GM03348 (cell line): ENCODE measurements around the gene UPP2.

ENCODE experiments used
- DNase-seq: peaks from one replicate; pipeline ENCODE4 v3.0.0; 2012; ENCODE audit warnings: low spot score

Gene UPP2

DNA sequence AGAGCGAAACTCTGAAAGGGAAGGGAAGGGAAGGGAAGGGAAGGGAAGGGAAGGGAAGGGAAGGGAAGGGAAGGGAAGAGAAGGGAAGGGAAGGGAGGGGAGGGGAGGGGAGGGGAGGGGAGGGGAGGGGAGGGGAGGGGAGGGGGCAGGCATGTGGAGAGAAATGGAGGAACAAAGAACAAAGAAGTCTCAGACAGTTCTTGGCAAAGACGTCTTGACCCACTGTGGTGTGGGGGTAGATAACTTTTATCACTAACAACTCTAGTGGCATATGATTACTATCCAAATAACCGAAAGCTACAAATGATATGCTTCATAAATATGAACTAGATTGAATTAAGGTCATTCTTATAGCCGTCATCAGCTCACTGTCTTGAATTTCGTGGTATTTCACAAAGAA, 3.2 kb downstream of the UPP2 start:
- no peak for DNase-seq

DNA sequence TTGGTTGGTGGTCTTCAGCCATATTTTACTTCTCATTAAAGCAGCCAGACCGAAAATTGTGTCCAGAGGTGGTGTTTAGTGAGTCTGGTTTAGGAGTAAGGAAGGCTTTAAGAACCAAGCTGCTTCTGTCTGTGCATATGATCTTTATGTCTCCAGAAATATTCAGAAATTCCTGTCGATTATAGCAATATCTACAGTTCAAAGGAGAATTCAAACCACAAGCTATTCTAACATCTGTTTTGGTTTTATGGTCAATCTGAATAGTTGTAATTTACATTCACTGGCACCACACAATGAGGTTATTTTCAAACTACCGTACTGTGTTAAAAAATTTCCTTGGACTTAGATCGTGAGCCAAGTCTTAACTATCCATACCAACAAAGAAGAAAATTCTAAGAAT, 11.3 kb downstream of the UPP2 start:
- no peak for DNase-seq

DNA sequence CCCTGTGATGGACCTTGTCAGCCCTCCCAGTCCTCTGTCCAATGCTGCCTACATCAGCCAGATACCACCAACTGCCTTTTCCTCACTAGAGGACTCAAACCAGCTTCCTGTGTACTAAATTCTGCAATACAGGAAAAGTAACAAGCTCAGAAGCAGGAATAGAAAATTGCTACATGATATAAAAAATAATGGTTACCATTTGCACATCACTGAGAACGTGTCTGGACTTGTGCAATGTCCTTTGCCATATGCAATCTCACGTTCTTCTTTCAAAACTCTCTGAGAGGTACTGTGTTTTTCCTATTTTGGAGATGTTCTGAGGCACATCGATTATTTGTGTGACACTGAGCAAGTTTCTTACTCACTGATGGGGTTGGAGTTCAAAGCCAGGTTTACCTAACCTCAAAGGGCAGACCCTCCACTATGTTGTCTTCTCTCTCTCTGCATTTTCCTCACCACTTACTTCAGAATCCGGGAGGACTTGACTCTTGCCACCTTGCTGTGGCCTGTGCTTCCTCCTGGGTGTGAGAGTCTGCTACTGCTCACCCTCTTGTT, 12.1 kb downstream of the UPP2 start:
- DNase-seq: no peak

DNA sequence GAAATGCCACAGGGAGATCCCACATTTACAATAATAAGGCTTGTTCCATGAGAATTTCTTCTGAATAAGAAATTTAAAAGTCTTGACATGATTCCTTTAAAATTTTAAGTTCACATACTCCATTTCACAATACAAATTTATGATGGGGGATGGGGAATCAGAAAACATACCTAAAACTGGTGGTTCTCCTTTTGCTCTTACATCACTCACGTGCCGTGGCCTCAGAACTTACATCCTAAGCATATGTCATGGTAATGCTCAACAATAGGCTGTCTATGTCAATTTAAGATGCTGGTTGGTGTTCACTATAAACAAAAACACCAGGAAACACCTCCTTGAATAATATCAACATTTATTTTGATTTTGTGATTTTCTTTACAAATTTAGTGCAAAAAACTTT, 12.8 kb downstream of the UPP2 start:
- DNase-seq: no peak

DNA sequence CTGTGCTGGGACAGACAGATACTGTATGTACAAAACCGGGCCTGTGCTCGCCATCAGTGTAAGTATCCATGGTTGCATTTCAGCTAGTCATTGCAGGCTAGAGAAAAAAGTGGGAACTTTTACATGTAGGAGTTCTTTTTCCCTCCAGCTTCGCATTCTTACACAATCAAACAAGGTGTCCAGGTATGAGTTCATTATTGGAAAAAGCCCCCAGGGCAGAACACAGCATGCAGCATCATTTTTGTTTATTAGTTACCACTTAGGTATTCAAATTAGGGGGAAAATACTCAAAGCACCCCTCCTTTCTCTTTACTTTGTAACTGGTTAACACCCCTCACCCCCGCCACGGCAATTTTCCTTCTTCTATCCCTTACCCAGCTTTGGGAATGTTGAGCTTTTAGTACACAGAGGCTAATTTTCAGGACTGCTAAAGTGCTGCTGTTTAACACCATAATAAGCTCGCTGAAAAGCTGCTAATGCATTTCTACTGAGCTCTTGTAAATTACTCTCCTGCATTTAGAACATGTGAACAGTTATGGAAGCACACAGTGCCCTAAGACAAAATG, 13.6 kb downstream of the UPP2 start:
- no peak for DNase-seq

DNA sequence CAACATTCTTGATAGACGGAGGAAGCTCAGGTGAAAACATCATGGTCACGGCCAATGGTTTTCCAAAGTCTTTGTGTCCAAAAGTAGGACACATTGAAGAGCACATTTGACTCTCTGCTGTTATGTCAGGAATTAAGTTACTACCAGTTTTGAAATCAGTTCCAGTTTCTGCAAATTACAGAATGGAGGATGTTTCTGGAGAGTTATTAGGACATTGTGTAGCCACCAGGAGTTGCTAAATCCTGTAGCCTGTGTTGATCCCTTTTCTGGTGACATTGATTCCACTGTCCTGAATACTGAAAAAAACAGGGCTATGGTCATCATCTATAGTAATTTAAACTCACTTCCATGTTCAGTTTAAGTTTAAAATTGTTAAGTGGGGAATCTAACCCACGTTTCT, 15.3 kb downstream of the UPP2 start:
- no peak for DNase-seq

DNA sequence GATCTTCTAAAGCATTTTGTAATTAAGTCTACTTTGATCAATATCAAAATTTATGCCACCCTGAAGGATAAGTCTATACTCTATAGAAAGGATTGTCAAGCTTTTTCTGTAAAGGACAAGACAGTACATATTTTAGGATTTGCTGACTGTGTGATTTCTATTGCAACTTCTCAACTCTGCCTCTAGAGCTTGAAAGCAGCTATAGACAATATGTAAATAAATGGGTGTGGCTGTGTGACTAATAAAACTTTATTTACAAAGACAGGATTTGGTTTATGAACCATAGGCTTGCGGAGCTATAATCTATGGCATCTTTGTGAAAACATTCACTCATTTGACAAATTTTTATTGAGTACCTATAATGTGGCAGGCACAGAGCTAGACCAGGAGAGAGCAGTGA, 18.4 kb downstream of the UPP2 start:
- DNase-seq: no peak

DNA sequence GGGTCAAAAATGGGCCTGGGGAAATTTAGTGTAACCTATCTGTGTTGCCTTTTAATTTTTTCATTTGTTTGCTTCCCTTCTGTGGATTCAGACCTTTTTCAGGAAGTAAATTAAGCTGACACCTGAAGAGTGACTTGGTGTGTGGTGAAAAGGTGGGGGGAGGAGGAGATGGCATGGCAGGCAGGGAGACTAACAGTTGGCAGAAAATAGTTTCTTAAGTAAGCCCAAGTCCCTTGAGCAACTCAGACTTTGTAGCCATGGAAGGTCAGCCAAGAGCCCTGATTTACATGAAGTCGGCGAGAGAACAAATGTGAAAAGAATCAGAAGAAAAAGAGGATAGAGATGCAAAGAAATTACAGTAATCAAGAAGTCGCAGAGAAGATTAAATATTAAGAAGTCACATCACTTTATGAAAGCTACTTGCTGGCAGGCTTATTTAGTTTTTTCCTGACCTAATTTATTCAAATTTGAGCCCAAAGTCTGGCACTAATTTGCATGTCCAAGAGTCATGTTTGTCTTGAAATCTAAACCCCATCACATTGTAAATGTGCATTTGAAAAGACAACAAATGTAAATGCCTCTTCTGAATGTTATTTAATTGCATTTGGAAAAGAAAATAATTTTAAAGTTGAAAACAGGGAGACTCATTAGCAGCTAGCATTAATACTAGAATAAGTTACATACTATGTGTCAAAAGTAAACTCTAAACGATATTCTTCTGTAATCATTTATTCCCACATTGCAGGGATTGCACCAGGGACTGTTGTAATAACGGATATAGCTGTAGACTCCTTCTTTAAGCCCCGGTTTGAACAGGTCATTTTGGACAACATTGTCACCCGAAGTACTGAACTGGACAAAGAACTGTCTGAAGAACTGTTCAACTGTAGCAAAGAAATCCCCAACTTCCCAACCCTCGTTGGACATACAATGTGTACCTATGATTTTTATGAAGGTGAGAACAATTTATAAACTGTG, 19.3 kb downstream of the UPP2 start:
- DNase-seq: no peak

DNA sequence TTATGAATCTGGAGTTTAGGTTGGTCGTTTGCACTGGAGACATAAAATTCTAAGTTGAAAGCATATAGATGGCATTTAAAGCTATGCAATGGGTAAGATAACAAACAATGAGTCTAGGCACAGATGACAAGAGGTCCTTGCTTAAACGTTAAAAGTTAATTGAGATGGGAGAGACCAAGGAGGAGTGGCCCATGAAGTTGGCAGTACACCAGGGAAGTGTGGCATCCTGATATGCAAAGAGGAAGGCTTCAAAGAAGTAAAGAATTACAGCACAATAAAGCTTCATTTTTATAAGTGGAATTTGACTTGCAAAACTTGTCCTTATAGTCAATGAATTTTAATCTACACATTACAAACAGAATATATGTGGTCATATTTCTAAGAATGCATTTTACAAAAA, 23.2 kb downstream of the UPP2 start:
- no peak for DNase-seq

DNA sequence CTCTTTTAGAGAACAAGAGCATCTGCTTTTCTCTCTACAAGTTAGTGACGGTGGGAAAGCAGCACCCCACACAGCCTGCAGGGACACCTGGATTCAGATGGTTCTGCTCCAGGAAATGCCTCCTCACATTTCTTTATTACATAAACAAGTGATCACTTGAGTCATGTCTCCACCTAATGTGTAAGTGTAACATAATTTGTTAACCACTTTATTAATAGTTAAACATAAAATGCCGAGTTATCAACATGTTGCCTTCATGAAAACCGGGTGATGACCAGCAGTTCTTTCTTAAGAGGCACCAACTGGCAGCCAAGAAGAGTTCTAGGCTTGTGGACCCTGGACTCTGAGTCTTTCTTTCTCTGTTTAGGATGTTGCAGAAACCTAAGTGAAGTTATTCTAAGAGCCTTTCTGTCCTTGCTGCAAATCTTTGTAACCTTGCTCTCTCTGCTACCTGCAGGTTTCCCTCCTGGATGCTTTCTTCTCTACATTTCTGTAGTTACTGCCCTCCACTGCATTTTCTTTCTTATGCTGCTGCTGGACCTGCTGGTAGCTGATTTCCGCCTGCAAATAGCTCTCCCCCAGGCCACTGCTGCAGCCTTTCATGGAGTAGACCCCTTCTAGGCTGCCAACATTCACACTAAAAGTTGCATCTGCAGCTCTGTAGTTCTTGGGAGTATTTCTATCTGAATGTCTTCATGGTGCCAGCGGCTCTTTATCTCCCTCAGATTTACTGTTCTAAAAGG, 24.3 kb downstream of the UPP2 start:
- DNase-seq: no peak

DNA sequence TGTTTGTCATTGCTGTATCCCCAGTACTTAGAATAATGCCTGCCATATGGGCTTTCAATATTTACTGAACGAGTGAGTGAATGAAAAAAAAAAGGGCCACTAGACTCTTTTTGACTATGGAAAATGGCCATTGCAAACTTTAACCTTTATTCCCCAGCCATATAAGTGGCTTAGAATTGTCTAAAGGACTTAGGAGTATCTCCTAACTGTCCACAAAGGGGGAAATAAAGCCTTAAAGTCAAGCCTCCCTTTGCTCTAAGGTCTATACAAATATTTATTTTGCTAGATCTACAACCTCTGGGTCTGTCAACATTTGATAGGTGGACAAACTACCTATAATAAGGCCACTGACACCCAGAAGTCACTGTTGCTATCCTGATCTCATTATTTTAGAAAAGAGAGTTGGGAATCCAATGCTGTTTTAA, 25.7 kb downstream of the UPP2 start:
- no peak for DNase-seq

DNA sequence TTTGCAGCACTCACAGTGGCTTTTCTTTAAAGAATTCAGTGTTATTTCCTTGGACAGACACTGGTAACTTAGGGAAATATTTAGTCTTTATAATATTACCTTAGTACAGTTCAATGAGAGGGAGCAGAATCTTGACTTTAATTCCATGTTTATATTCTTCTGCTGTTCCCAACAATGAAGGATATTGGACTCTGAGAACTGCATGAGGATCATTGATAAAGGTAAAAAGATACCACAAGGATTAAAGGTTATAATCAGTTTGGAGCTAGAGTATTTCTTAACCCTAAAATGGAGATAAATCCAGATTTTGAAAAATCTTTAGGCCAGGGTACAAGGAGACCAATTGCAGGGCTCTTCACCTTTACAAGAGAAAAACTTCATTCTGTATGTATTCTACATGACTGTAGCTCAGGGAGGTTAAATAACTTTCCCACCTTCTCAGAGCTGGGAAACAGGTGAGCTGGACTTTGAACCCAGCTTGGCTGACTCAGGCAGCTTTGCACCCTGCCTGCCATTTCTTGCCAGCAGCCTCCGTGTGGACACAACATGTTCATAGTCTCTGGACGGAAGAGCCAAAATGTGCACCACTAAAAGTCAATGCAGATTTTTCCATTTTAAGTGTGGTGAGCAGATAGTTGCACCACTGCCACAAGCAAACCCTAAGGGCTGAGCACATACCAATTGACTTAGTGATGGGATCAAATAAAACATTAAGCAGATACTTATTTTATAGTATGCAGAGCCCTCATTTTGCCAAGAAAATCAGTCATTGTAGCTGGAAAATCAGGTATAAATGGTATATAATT, 26.7 kb downstream of the UPP2 start:
- no peak for DNase-seq

DNA sequence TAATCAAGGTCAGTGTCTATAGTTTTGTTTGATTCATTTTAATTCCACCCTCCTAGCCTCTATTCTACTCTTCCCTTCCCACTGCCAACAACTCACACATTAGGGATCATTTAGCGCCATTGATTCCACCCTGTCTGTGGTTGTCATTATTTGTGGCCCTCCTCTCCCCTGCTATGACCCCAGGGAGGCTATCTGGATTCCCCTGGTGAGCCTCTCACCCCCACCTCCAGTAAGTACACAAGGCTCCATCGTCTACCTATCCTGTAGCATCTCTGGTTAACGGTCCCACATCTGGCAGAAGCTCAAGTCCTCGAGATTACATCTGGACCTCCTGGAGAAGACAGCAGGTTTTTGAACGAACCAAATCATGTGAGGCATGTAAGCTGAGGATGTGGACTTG, 27.4 kb downstream of the UPP2 start:
- DNase-seq: no peak

DNA sequence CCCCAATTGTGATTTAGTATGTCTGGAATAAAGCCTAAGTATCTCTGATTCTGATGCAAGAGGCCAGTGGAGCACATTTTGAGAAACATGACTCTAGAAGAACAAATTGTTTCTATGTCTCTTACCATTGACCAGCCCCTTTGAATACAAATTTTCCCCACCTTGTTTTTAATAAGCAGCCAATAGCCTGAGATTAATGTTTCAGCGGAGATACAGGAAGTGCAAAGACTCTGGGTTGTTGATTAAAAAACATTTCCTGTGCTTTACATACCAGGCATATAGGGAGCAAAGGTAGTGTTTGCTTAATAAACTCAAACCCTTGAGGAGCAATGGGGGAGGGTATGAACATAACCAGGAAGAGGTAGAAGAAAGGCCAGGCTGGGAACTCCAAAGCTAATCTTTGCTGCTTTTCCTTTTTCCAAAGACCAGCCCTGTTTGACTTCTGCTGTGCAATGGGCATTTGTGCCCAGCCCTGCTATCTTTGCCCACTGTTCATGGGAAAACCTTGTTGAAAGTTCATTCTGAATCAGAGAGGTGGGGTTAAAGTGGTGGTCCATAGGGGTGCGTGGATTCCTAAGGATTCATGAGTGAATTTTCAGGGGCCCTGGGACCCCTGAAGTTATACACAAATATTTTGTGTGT, 29.3 kb downstream of the UPP2 start:
- no peak for DNase-seq

DNA sequence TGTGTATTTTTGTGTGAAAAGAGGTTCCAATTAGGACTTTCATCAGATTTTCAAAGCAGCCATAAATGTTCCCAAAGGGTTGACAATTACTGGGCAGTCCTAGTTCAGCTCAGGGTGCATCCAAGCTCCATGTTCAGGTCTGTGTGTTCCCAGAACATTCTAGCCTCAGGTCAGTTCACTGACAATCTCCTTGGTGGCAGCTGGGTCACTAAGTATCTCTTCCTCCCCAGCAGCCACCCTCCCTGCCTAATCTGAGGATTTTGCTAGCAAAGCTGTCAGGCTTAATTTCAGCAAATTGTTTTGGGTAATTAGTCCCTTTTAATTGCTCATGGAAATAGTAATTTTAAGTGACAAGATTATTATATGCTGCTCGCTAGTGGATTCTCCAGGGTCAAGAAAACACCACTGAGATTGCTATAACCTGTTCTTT, 29.8 kb downstream of the UPP2 start:
- DNase-seq: no peak

DNA sequence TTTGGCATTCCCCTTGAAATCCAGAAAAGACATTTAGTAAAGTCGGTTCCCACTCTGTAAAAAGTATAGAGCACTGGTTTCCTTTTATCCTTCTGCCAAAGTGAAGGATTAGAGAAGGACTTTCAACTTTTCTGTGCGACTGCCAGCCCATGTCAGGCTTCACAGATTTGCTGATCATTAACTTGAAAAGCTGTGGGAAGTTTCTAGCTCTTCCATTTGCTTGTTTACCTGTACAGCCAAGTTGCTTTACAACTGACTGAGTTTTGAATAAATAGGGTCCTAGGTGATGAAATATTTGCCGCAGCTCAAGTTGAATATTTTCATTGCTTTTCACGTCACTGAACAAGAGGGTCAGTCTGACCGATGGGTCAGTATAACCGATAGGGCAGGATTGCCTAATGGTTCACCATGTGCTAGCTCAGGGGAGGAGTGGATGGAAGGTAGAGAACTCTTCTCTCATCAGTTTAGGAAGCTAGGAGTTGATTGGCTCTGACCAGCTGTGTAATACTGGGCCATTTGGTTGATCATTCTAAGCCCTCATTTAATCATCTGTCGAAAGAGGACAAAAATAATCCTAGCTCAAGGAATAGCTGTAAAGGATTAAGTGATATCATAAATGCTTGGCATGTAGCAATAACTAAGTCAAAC, 30.4 kb downstream of the UPP2 start:
- no peak for DNase-seq

DNA sequence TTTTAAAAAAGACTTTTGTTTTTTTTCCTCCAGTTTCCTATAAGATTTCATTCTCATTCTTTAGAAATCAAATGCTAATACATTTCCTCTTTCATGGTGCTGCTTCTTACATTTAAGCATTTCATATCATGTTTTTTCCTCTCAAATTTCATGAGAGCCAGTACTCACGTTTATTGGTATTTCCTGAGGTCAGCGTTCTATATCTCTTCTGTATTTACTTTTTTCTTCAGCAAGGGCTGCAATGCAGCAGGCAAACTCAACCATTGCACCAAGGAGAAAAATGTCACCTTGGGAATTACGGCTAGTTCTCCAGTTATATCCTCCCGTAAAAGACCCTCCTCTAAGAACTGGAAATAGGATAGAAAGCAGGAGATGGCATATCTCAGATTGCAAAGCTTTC, 32.4 kb downstream of the UPP2 start:
- no peak for DNase-seq

DNA sequence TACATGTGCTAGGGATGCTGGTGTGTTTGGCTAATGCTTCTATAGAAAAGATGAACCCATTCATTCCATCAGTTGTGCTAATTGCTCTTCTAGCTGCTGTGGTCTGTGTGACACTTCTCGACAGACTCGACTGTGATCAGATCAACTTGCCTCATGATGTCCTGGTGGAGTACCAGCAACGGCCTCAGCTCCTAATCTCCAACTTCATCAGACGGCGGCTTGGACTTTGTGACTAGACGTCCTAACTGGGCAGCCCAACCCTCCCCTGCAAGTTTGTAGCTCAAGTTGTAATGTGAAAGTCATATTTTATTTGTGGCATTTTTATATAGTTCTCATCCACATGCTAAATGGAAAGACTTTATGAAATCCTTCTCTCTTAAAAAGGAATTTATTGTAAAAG, 33.0 kb downstream of the UPP2 start:
- DNase-seq: no peak

DNA sequence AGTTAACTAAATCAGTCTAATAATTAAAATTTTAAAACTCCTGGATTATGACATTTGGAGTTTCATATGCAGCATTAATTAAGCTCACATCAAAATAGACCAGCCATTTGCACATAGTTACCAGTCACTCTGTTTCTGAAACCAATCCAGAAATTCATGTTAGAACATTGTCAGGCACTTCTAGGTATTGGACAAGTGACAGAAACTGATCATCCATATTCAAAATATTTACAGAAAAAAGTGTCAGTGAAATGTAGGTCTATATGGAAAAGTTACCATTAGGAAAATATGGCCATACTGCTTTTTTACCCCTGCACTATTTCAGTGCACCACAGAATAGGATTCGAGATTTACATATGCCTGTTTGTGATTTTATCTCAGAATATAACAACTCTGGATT, 33.4 kb downstream of the UPP2 start:
- no peak for DNase-seq

DNA sequence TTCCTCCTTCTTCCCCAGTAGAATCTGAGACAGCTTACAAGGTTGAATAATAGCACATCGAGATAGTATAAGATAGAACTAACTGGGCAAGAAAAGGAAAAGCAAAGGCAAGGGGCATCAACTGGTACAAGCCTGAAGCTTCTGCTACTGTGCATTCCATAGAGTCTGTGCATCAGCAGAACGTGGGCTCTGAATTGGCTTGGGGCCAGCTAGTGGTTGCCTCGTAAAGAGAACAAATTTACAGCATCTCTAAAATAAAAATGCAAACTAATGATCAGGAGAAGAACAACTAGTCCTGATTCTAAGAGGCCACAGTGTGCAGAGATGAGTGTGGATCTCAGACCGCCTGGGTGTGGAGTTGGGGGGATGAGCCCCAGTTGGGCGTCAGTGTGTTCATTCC, 36.6 kb downstream of the UPP2 start:
- DNase-seq: no peak

DNA sequence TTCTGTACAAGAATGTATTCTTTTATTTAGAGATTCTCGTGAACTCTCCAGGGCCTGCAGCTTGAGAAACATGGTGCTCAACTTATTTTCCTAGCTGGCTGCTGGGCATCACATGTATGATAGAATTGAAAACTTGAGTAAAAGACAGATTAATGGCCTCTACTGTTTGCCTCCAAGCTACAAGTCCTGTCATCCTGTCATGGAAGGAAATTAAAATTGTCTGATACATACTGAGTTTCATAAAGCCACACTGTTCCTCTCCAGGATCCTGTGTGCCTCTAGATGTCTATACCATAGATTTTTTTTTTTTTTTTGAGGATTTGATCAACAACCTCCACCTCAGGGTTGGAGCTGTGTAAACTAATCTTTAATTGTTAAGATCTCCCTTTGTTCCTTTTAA, 38.5 kb downstream of the UPP2 start:
- no peak for DNase-seq
